ENCODE results near the gene IGSF6.
"Not testable (repeated sequence)": the region's sequence is repeated elsewhere in the genome, so short reads cannot be mapped to it uniquely, and the experiment has no call there.

The IGSF6 gene

DNA sequence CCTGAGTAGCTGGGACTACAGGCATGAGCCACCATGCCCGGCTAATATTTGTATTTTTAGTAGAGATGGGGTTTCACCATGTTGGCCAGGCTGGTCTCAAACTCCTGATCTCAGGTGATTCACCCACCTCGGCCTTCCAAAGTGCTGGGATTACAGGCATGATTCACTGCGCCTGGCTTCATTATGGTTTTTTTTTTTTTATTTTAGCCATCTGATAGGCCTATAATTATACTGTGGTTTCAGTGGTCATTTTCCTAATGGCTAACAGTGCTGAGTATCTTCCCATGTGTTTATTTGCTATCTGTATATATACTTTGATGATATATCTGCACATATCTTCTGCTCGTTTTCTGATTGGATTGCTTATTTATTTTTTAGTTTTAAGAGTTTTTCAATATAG, 22.0 kb upstream of the IGSF6 start:
- not testable (repeated sequence) for H3K9me3 ChIP-seq (ENCODE audit: control insufficient read depth in 2 of 2, low read length in 2 of 2); H3K4me1 ChIP-seq (ENCODE audit: control insufficient read depth, insufficient read depth, low read length); H3K36me3 ChIP-seq (ENCODE audit: control insufficient read depth in 2 of 2, insufficient read depth in 2 of 2, low read length in 2 of 2); H3K4me3 ChIP-seq (ENCODE audit: low read length in 2 of 2); H3K9ac ChIP-seq (ENCODE audit: low read length in 2 of 2); H3K27me3 ChIP-seq (ENCODE audit: control insufficient read depth in 1 of 2, insufficient read depth in 2 of 2, low read length in 2 of 2); H3K27ac ChIP-seq (ENCODE audit: low read length)

DNA sequence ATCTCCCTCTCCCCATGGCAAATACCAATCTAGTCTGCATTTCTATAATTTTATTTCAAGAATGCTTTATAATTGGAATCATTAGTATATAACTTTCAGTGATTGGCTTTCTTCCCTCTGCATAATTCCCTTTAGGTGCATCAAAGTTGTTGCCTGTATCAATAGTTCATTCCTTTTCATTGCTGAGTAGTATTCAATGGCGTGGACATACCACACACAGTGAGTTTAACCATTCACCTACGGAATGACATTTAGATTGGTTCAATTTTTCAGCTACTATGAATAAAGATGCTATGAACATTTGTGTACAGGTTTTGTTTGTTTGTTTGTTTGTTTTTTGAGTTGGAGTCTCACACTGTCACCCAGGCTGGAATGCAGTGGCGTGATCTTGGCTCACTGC, 21.1 kb upstream of the IGSF6 start:
- Histone ChIP-seq H3K9me3 (ENCODE audit: control insufficient read depth in 2 of 2, low read length in 2 of 2) (peaks cover 0 to 5% of the 10 kb centered on the region in 2 donors), H3K27ac (ENCODE audit: low read length) (no peak overlapping the region), H3K4me3 (ENCODE audit: low read length in 2 of 2) (no peak overlapping the region), H3K9ac (ENCODE audit: low read length in 2 of 2) (no peak overlapping the region), H3K4me1 (ENCODE audit: control insufficient read depth, insufficient read depth, low read length) (no peaks in the 10 kb centered on the region), H3K36me3 (ENCODE audit: control insufficient read depth in 2 of 2, insufficient read depth in 2 of 2, low read length in 2 of 2) (no peaks in the 10 kb centered on the region), H3K27me3 (ENCODE audit: control insufficient read depth in 1 of 2, insufficient read depth in 2 of 2, low read length in 2 of 2) (peaks cover 2 to 3% of the 10 kb centered on the region in 2 donors)

DNA sequence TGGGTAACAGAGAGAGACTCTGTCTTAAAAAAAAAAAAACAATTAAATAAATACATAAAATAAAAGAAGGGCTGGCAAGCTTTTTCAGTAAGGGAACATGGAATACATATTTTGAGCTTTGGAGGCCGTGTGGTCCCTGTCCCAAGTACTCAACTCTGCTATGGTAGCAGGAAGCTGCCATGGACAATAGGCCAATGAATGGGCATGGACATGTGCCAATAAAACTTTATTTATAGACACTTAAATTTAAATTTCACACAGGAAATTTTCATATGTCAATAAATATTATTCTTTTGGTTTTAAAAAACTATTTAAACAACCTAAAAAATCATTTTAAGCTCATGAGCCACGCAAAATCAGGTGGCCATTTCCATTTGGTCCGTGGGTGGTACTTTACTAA, 15.2 kb upstream of the IGSF6 start:
- Histone ChIP-seq H3K9me3 (ENCODE audit: control insufficient read depth in 2 of 2, low read length in 2 of 2) (no peaks in the 10 kb centered on the region), H3K27me3 (ENCODE audit: control insufficient read depth in 1 of 2, insufficient read depth in 2 of 2, low read length in 2 of 2) (peaks cover 16 to 24% of the 10 kb centered on the region in 2 donors), H3K36me3 (ENCODE audit: control insufficient read depth in 2 of 2, insufficient read depth in 2 of 2, low read length in 2 of 2) (no peaks in the 10 kb centered on the region), H3K9ac (ENCODE audit: low read length in 2 of 2) (no peak overlapping the region), H3K27ac (ENCODE audit: low read length) (no peak overlapping the region), H3K4me1 (ENCODE audit: control insufficient read depth, insufficient read depth, low read length) (peaks cover 7% of the 10 kb centered on the region), H3K4me3 (ENCODE audit: low read length in 2 of 2) (no peak overlapping the region)

DNA sequence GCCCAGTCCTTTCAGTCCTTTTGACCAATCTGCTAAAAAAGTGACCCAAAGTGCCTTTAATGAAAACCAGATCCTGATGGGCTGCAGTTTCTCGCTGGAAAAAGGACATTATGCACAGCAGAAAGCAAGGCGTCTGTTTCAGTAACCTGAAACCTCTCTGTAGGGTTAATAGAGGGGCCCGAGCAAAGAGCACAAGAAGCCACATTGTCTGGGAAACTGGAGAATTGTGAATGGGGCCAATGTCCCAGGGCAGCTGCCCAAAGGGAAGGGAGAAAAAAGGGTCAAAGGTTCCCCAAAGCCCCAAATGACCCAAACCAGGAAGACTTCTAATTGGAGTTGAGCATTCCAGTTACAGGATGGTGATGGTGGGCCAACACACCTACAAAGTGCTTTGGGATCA, 14.4 kb upstream of the IGSF6 start:
- Histone ChIP-seq H3K9me3 (ENCODE audit: control insufficient read depth in 2 of 2, low read length in 2 of 2) (no peaks in the 10 kb centered on the region), H3K36me3 (ENCODE audit: control insufficient read depth in 2 of 2, insufficient read depth in 2 of 2, low read length in 2 of 2) (no peaks in the 10 kb centered on the region), H3K4me3 (ENCODE audit: low read length in 2 of 2) (no peak overlapping the region), H3K9ac (ENCODE audit: low read length in 2 of 2) (peak overlapping the region in 1 of 2 donors; percentile 5), H3K27me3 (ENCODE audit: control insufficient read depth in 1 of 2, insufficient read depth in 2 of 2, low read length in 2 of 2) (peaks cover 16 to 24% of the 10 kb centered on the region in 2 donors), H3K4me1 (ENCODE audit: control insufficient read depth, insufficient read depth, low read length) (peaks cover 7% of the 10 kb centered on the region), H3K27ac (ENCODE audit: low read length) (no peak overlapping the region)

DNA sequence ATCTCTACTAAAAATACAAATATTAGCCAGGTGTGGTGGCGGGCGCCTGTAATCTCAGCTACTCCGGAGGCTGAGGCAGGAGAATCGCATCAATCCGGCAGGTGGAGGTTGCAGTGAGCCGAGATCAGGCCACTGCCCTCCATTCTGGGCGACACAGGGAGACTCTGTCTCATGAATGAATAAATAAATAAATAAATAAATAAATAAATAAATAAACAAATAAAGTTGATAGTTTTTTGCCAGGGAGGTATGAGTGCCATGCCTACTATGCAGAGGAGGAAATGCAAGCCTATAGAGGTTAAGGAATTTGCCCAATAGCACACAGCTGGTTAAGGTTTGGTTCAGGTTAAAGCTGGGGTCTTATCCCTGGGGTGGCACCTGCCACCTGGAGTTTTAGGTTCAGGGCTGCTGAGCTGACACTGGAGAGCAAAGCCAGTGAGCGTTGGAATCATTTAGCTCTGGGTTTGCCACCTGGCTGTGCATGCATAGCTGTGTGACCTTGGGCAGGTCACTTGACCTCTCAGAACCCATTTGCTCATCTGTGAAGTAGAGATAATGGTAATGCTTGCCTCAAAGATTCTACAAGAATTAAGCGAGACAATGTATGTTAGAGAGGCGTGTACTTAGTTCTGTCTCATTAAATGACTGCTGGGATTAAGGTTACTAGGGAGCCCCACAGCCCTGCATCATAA, 12.5 kb upstream of the IGSF6 start:
- Histone ChIP-seq H3K27me3 (ENCODE audit: control insufficient read depth in 1 of 2, insufficient read depth in 2 of 2, low read length in 2 of 2) (peaks cover 16 to 24% of the 10 kb centered on the region in 2 donors), H3K36me3 (ENCODE audit: control insufficient read depth in 2 of 2, insufficient read depth in 2 of 2, low read length in 2 of 2) (no peaks in the 10 kb centered on the region), H3K4me1 (ENCODE audit: control insufficient read depth, insufficient read depth, low read length) (peaks cover 9% of the 10 kb centered on the region), H3K9me3 (ENCODE audit: control insufficient read depth in 2 of 2, low read length in 2 of 2) (no peaks in the 10 kb centered on the region), H3K4me3 (ENCODE audit: low read length in 2 of 2) (no peak overlapping the region), H3K27ac (ENCODE audit: low read length) (no peak overlapping the region), H3K9ac (ENCODE audit: low read length in 2 of 2) (no peak overlapping the region)

DNA sequence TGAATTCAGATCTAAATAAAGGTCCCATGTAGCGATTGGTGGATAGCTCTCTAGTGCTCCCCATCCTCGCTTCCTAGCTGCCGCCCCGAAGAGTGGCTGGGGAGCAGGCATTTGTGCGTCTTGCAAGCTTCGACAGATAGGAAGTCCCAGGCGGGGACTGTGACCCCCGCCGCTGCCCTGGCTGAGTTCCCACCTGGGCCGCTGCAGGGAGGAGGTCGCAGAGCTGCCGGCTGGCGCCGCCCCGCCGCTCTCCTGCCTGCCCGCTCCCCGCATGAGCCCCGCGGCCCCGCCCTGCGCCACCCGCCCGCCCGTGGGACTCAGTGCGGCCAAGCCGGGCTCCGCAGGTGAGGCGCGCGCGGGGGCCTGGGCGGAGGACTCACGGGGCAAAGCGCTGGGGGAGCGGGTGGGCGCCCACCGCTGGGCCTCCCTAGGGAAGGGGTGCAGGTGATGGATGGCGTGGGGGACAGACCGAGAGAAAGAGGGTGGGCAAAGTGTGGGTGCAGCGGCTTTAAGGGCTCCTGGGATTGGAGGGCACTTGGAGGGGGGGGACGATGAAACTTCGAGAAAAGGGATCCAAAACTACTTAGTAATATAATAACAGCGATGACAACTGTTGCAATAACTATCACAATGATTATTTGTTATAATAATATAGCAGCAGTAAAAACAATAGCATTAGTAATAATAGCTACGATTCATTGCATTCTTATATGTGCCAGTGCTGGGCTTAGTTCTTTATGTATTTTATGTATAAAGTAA, 11.7 kb upstream of the IGSF6 start, which contains the start of gene OTOA:
Gene OTOA (plus strand): TSS at position 80 of the 759 bp plus-strand sequence. CDS start 14,547 bp downstream, outside the sequence.
- no peaks in the 10 kb centered on the region for H3K36me3 ChIP-seq (ENCODE audit: control insufficient read depth in 2 of 2, insufficient read depth in 2 of 2, low read length in 2 of 2)
- H3K9me3 ChIP-seq (ENCODE audit: control insufficient read depth in 2 of 2, low read length in 2 of 2) = no peaks in the 10 kb centered on the region
- H3K9ac ChIP-seq (ENCODE audit: low read length in 2 of 2) = no peak within 1 kb of the TSS
- no peak within 1 kb of the TSS for H3K27ac ChIP-seq (ENCODE audit: low read length)
- H3K4me3 ChIP-seq (ENCODE audit: low read length in 2 of 2) = peak within 1 kb of the TSS in 1 of 2 donors; percentile 58
- peaks cover 9% of the 10 kb centered on the region for H3K4me1 ChIP-seq (ENCODE audit: control insufficient read depth, insufficient read depth, low read length)
- peaks cover 13 to 22% of the 10 kb centered on the region in 2 donors for H3K27me3 ChIP-seq (ENCODE audit: control insufficient read depth in 1 of 2, insufficient read depth in 2 of 2, low read length in 2 of 2)

DNA sequence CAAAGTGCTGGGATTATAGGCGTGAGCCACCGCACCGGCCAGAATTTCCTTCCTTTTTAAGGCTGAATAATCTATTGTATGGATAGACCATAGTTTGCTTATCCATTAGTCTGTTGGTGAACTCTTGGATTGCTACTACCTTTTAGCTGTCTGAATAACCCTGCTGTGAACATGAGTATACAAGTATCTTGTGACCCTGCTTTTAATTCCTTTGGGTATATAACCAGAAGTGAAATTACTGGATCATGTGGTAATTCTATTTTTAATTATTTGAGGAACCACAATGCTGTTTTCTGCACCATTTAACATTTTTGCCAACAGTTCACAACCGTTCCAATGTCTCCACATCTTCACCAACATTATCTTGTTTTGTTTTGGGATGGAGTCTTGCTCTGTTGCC, 6.7 kb upstream of the IGSF6 start:
- H3K9me3 ChIP-seq (ENCODE audit: control insufficient read depth in 2 of 2, low read length in 2 of 2) = no peaks in the 10 kb centered on the region
- H3K27ac ChIP-seq (ENCODE audit: low read length) = no peak overlapping the region
- peaks cover 7% of the 10 kb centered on the region for H3K4me1 ChIP-seq (ENCODE audit: control insufficient read depth, insufficient read depth, low read length)
- H3K27me3 ChIP-seq (ENCODE audit: control insufficient read depth in 1 of 2, insufficient read depth in 2 of 2, low read length in 2 of 2) = peaks cover 0 to 3% of the 10 kb centered on the region in 2 donors
- H3K4me3 ChIP-seq (ENCODE audit: low read length in 2 of 2) = no peak overlapping the region
- H3K9ac ChIP-seq (ENCODE audit: low read length in 2 of 2) = no peak overlapping the region
- peaks cover 0 to 6% of the 10 kb centered on the region in 2 donors for H3K36me3 ChIP-seq (ENCODE audit: control insufficient read depth in 2 of 2, insufficient read depth in 2 of 2, low read length in 2 of 2)

DNA sequence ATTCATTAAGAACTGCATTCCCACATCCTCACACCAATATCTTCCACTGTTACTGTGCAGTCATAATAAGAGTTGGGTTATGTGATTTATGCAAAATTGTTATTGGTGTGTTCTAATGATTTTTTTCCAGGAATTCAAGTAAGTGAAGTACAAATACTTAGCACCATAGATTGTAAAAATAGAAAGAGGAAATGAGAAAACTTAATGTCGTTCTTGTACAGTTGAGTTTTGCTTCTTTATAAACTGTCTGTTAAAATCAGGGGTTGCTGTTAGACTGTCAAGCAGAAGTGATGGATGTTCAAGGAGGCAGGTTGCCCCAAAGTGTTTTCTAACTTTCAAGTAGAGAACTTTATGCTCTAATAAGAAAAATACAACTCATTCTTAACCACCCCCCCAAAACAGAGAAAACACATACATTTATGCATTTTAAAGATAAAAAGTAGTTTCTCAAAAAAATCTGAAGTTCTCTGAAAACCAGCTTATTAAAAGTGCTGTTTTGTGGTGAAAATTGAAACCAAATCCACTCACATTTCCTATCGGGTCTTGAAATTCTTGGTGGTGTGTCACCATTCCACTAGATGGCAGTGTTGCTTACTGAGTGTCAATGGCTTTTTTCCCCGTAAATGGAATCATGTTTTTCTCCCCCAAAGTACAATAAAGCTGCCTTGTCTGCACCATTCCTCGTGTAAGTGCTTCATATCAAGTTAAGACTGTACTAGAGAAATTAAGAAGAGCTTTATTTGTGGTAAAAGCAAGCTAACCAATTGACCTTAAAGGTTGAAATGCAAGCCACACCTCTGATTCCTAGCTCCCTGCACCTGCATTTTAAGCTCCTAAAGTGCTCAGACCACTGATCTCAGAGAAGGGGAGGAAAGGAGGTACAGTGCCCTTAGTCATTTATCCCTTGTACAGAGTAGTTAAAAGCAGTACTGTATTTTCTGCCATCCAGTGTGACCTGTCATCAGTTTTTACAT, 4.7 kb upstream of the IGSF6 start:
- Histone ChIP-seq H3K27me3 (ENCODE audit: control insufficient read depth in 1 of 2, insufficient read depth in 2 of 2, low read length in 2 of 2) (no peaks in the 10 kb centered on the region), H3K27ac (ENCODE audit: low read length) (no peak overlapping the region), H3K9me3 (ENCODE audit: control insufficient read depth in 2 of 2, low read length in 2 of 2) (no peaks in the 10 kb centered on the region), H3K9ac (ENCODE audit: low read length in 2 of 2) (no peak overlapping the region), H3K4me3 (ENCODE audit: low read length in 2 of 2) (no peak overlapping the region), H3K4me1 (ENCODE audit: control insufficient read depth, insufficient read depth, low read length) (peaks cover 2% of the 10 kb centered on the region), H3K36me3 (ENCODE audit: control insufficient read depth in 2 of 2, insufficient read depth in 2 of 2, low read length in 2 of 2) (peaks cover 0 to 6% of the 10 kb centered on the region in 2 donors)

DNA sequence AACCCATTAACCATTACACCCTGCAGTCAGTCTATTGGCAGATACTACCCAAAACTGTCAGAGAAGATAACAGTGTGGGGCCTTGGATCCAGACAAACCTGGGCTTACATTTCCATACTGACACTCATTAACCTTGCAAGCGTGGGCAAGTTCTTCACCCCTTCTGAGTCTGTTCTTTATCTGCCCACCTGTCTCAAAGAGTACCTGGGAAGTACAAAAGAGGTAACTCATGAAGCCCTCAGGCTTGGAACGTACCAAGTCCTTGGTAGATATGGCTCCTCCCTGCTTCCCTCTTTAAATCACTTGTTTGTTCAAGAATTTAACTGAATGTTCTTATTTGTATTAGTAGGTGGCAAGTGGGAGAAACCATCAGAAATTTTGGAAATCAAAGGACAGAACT, 2.5 kb upstream of the IGSF6 start:
- Histone ChIP-seq H3K4me1 (ENCODE audit: control insufficient read depth, insufficient read depth, low read length) (no peaks in the 10 kb centered on the region), H3K27ac (ENCODE audit: low read length) (no peak overlapping the region), H3K4me3 (ENCODE audit: low read length in 2 of 2) (no peak overlapping the region), H3K36me3 (ENCODE audit: control insufficient read depth in 2 of 2, insufficient read depth in 2 of 2, low read length in 2 of 2) (peaks cover 0 to 6% of the 10 kb centered on the region in 2 donors), H3K9ac (ENCODE audit: low read length in 2 of 2) (no peak overlapping the region), H3K27me3 (ENCODE audit: control insufficient read depth in 1 of 2, insufficient read depth in 2 of 2, low read length in 2 of 2) (no peaks in the 10 kb centered on the region), H3K9me3 (ENCODE audit: control insufficient read depth in 2 of 2, low read length in 2 of 2) (no peaks in the 10 kb centered on the region)

DNA sequence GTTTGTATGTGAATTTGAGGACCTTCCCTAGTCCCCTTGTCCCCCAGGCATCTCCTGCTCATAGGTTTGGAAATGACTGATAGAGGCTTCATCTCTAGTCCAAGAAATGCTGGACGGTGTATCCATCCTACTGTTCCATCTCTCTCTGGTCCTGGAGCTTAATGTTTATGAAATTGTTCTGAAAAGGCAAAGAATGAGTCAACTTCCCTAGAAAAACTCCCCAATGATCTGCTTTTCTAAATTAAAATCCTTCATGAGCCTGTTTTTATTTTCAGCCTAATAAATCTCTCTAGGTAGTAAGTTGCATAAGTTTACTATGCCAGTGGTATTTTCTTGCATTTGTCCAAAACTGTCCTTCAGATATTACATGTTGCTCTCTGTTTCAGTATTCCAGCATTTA, 2.1 kb upstream of the IGSF6 start:
- no peak overlapping the region for H3K4me3 ChIP-seq (ENCODE audit: low read length in 2 of 2)
- no peak overlapping the region for H3K9ac ChIP-seq (ENCODE audit: low read length in 2 of 2)
- H3K4me1 ChIP-seq (ENCODE audit: control insufficient read depth, insufficient read depth, low read length) = no peaks in the 10 kb centered on the region
- no peaks in the 10 kb centered on the region for H3K27me3 ChIP-seq (ENCODE audit: control insufficient read depth in 1 of 2, insufficient read depth in 2 of 2, low read length in 2 of 2)
- H3K9me3 ChIP-seq (ENCODE audit: control insufficient read depth in 2 of 2, low read length in 2 of 2) = no peaks in the 10 kb centered on the region
- H3K36me3 ChIP-seq (ENCODE audit: control insufficient read depth in 2 of 2, insufficient read depth in 2 of 2, low read length in 2 of 2) = peaks cover 0 to 6% of the 10 kb centered on the region in 2 donors
- H3K27ac ChIP-seq (ENCODE audit: low read length) = no peak overlapping the region

All from stomach smooth muscle (tissue), 2 donors.